ENCODE data around the gene MRGPRX2. TPM values are rescaled to one million over a fixed set of nuclear protein-coding genes. Genes with fewer than 3 reads are reported as not detected.

MRGPRX2 gene
- total and polyA plus RNA-seq, 2 donors (not counting 3 experiments of a cell fraction or from before 2014, with no cell fraction given): not detected

DNA sequence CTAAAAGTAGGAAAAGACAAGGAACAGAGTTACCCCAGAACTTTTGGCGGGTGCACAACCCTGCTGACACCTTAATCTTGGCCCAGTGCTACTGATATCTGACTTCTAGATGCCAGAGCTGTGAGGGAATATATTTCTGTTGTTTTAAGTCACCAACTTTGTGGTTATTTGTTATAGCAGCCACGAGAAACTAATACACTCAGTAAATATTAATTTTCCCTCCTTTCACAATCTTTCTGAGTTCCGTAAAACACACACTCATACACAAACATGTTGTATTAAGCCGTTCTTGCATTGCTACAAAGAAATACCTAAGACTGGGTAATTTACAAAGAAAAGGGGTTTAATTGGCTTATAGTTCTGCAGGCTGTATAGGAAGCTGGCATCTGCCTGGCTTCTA, 40.4 kb upstream of the MRGPRX2 start:
- Histone ChIP-seq H3K4me1 (ENCODE audit: control insufficient read depth, extremely low read depth, insufficient read depth, low read length) (peaks cover 15% of the 10 kb centered on the region), H3K27ac (ENCODE audit: insufficient read depth, low read depth, low read length) (no peak overlapping the region), H3K9me3 (replicated peaks; ENCODE audit: control insufficient read depth, insufficient read depth, low read length) (no peaks in the 10 kb centered on the region), H3K36me3 (ENCODE audit: control insufficient read depth in 2 of 2, extremely low read depth in 1 of 2, insufficient read depth in 2 of 2, low read length in 2 of 2) (no peaks in the 10 kb centered on the region), H3K4me2 (ENCODE audit: insufficient read depth, low read length) (no peak overlapping the region), H3K79me2 (ENCODE audit: control insufficient read depth, insufficient read depth, low read length) (no peaks in the 10 kb centered on the region), H4K20me1 (replicated peaks; ENCODE audit: control insufficient read depth, extremely low read depth, insufficient read depth, low read length) (no peaks in the 10 kb centered on the region), H3K9ac (replicated peaks; ENCODE audit: extremely low read depth, insufficient read depth, low read length) (no peak overlapping the region), H3K4me3 (replicated peaks in 1 of 3; ENCODE audit: insufficient read depth in 1 of 3, low read depth in 1 of 3, low read length in 3 of 3) (no peak overlapping the region), H2AFZ (ENCODE audit: low read depth, low read length) (no peak overlapping the region), H3K9me1 (replicated peaks; ENCODE audit: control insufficient read depth, extremely low read depth, insufficient read depth, low read length) (no peaks in the 10 kb centered on the region), H3K27me3 (ENCODE audit: control insufficient read depth in 2 of 2, insufficient read depth in 2 of 2, low read length in 2 of 2) (no peaks in the 10 kb centered on the region)
- CTCF ChIA-PET: interaction anchor here (2.5 kb wide), 1 partner anchor 24 kb away, joined by 20 read pairs; no protein-coding TSS in a partner anchor
- intact Hi-C loops (cut with micrococcal nuclease) (no loop called here), dilution Hi-C loops (cut with MboI; ENCODE audit: extremely low pct_ligation_motif_present, low sequenced_read_pairs) (no loop called here)
- TF ChIP-seq EZH2 (IDR thresholded peaks at IDR 0.05; ENCODE audit: borderline replicate concordance, low read depth, low read length, severe bottlenecking) (no peak), JUN (IDR thresholded peaks at IDR 0.05; ENCODE audit: borderline replicate concordance, insufficient read depth, insufficient read length, low read depth) (no peak), POLR2AphosphoS5 (IDR thresholded peaks at IDR 0.05; ENCODE audit: insufficient read depth, low read depth, low read length) (no peak), GATA2 (IDR thresholded peaks at IDR 0.05; ENCODE audit: insufficient read depth, insufficient read length, low read depth, low read length) (no peak), MYC (IDR thresholded peaks at IDR 0.05; ENCODE audit: low read depth, low read length) (no peak), FOS (IDR thresholded peaks at IDR 0.05; ENCODE audit: borderline replicate concordance, insufficient read depth, low read length) (no peak), POLR2A (IDR thresholded peaks at IDR 0.05; ENCODE audit: low read depth, low read length) (no peak)
- TF ChIP-seq, protein P1, sequence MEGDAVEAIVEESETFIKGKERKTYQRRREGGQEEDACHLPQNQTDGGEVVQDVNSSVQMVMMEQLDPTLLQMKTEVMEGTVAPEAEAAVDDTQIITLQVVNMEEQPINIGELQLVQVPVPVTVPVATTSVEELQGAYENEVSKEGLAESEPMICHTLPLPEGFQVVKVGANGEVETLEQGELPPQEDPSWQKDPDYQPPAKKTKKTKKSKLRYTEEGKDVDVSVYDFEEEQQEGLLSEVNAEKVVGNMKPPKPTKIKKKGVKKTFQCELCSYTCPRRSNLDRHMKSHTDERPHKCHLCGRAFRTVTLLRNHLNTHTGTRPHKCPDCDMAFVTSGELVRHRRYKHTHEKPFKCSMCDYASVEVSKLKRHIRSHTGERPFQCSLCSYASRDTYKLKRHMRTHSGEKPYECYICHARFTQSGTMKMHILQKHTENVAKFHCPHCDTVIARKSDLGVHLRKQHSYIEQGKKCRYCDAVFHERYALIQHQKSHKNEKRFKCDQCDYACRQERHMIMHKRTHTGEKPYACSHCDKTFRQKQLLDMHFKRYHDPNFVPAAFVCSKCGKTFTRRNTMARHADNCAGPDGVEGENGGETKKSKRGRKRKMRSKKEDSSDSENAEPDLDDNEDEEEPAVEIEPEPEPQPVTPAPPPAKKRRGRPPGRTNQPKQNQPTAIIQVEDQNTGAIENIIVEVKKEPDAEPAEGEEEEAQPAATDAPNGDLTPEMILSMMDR (IDR thresholded peaks at IDR 0.05; ENCODE audit: extremely low read depth in 1 of 2, insufficient read depth in 1 of 2, low read depth in 1 of 2, low read length in 2 of 2): no peak
- TF ChIP-seq, protein P2, sequence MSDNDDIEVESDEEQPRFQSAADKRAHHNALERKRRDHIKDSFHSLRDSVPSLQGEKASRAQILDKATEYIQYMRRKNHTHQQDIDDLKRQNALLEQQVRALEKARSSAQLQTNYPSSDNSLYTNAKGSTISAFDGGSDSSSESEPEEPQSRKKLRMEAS (IDR thresholded peaks at IDR 0.05; ENCODE audit: insufficient read depth, insufficient read length): no peak
- DNase-seq (ENCODE audit: low read depth, low spot score): no peak
- POLR2A ChIA-PET: no interaction called here
- FAIRE-seq: no peak
- no TSS peak for BruUV-seq (replicated peaks)

Data from endothelial cell of umbilical vein (primary cell).